HG03558 (cell line): Measurements from ENCODE around the gene KIAA0040.
A peak's percentile ranks its signal among the peaks of the same experiment; 100 is the strongest.

ENCODE experiments used
- ATAC-seq: cut with Tn5 transposase; IDR thresholded peaks from one replicate; pipeline ENCODE4 v1.9.1; 2021; ENCODE audit warnings: moderate number of reproducible peaks; ENCODE audit not compliant: unreplicated experiment; ENCODE audit errors: extremely low read depth

The KIAA0040 gene

GRCh38 chr1:175173531-175173930 lies 19.0 kb downstream of the KIAA0040 start:
- no peak for ATAC-seq

GRCh38 chr1:175172503-175172902 lies 20.1 kb downstream of the KIAA0040 start:
- no peak for ATAC-seq

- no peak for ATAC-seq
Measured at GRCh38 chr1:175171036-175171913, 21.3 kb downstream of the KIAA0040 start.

GRCh38 chr1:175169286-175170018 lies 23.1 kb downstream of the KIAA0040 start:
- ATAC-seq, result no peak

- no peak for ATAC-seq
Measured at GRCh38 chr1:175168782-175169181, 23.8 kb downstream of the KIAA0040 start.

DNA sequence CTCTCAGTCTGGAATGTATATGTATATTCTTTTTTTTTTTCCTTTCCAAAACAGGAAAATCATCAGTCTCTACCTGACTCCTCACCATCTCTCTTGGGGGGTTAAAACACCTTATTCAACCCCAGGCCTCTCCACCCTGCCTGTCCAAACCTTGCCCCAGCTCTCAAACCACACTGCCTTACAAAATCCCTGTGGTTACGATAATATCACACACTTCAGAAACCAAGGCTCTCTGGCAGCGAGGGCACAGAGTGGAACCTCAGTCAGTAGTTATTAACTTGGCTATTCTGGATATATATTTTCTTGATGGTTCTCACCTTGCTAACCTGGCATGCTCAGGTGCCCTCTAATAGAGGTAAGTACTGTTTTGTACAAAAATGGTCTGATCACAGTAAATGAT lies 24.7 kb downstream of the KIAA0040 start:
- no peak for ATAC-seq

- no peak for ATAC-seq
Measured at GRCh38 chr1:175166746-175167145, 25.8 kb downstream of the KIAA0040 start.

DNA sequence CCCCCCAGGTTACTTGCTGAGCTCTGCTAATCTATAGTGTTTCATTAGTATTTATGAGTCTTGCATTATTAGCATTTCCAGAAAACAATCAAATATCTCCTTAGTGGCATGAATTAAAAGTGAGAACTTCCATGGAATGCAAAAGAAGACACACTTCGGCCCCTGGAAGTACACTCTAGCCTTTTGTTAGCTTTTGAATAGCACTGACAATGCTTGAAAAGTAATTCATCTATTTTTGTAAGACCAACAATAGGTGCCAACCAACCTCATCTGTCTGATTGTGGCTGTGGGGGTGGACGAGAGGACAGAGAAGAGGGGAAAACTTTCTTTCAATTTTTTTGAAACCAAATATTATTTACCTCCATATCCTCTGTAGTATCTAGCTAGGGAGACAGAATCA lies 27.8 kb downstream of the KIAA0040 start:
- ATAC-seq, result no peak

GRCh38 chr1:175163702-175164101 lies 28.9 kb downstream of the KIAA0040 start:
- ATAC-seq, result no peak

DNA sequence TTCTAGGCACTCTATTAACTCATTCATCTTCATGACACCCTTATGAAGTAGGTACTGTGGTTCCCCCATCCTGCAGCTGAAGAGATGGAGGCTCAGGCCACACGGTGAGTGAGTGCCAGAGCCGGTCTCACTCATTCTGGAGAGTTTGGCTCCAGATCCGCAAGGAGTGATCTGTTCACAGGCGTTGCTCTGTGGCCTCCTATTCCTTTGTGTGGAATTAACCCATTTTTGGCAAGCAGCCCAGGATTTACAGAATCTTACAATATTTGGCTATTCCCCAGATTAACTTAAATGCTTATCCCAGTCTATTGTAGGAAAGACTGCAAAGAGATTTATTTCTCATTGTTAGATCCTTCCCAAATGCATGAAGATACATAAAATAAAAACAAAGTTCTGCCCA lies 29.6 kb downstream of the KIAA0040 start:
- ATAC-seq, result no peak

- no peak for ATAC-seq
Measured at GRCh38 chr1:175158170-175158591, 34.4 kb downstream of the KIAA0040 start.

- ATAC-seq, result no peak
Measured at GRCh38 chr1:175157200-175157599, 35.4 kb downstream of the KIAA0040 start.

DNA sequence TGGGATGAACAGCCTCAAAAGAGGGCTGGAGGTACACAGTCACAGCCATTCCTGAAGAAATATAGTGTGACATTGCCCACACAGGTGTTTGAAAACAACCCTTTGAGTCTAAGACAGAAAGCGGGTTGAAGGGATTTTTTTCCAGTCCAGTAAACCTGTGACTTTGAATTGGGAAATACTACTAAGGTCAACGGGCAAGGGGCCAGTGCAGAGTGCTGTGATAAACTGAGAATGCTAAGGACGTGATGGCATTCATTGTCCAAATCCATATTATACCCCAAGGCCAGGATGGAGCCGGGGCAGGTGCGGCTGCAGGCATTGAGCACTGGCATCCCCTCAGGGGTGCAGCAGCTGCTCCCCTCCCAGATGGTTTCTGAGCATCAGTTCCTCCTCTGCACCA lies 36.6 kb downstream of the KIAA0040 start:
- no peak for ATAC-seq

DNA sequence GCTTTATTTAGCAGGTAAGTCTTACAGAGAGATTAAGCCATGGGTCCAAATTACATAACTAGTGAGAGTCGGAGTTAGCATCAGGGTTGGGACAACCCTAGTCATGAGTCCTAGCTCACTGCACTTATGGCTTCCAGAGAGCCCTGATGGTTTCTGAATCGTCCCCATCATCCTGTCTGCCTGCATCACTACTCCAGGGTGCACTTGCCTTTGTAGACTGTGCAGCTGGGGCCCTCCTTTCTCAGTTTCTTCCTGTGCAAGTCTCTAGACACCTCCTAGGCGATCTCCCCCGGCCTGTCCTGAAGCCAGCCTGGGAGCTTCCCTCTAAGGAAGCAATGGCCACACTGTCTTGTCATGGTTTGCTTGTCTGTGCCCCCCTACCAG lies 37.1 kb downstream of the KIAA0040 start:
- no peak for ATAC-seq

- ATAC-seq, result no peak
Measured at GRCh38 chr1:175154629-175155472, 37.7 kb downstream of the KIAA0040 start.

DNA sequence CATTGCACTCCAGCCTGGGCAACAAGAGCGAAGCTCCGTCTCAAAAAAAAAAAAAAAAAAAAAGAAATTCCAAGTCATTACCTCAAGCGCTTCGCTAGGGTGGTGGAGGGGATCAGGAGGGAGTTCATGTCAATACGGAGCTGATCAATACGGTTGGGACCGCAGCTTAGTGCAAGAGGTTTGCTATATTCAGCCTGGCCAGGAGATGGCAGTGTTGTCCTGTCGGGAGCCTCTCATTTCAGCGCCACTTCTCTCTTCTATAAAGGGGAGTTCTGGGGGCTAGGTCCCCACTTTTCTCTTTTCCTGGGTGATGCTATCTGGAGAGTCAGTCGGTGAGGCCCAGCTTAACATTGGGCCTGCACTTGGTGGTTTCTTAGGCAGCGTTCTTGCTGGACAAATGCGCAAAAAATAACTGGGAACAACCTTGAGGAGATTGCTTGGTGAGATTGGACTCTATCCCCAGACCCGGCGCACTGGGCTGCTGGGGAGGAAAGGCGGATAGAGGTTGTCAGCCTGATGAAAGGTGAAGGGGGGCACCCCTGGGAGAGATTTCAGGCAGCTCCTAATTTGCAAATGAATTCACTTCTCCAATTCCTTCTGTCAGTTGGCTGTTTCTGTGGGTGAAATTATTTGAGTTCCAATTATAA lies 40.4 kb downstream of the KIAA0040 start:
- peak; percentile 45 for ATAC-seq

DNA sequence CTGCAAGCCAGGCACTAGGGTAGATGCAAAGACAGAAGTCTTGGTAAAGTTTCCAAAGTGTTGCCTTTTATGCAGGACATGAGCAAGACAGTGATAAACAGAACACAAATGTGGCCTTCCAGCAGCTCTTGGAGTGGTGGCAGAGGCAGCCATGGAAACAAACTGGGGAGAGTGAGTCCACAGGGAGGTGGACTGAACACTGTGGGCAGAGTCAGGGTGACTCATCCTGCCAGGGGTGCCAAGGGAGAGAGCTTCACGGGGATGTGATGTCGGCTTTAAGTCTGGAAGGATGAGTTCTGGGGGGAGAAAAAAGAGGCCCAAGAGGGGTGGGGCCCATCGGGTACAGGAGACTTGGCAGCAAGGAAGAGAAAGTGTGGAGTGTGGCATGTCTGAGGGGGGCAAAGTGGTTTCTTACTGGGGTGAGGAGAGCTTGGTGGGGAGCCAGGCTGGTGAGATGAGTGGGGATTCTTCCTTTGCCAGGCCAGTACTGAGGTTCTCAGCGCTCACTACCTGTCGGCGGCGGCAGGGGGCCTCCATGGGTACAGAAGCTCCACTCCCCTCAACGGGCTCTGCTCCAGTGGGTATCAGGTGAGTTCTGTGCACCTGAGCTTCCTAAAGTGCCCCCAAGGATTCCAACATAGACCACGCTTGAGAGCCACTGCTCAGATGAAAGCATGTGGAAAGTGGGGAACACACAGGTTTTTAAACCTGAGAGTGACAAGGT lies 41.8 kb downstream of the KIAA0040 start:
- ATAC-seq, result no peak

DNA sequence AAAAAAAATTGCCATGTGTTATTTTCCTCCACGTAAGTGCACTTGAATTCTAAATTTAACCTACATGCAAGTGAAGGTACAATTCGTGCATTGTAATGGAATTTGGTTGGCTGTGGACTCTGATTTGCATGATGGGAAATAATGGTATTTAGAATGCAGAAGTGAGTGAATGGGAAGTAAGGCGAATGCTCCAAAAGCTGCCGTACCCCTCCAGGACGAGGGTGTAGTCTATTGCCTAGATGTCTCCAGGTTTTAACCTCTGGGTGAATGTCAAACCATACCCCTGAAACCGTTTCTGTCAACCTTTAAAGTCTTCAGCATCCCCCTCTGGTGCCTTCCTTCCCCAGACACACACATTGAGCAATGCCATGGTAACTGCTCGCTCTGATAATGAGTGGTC lies 44.5 kb downstream of the KIAA0040 start:
- no peak for ATAC-seq

DNA sequence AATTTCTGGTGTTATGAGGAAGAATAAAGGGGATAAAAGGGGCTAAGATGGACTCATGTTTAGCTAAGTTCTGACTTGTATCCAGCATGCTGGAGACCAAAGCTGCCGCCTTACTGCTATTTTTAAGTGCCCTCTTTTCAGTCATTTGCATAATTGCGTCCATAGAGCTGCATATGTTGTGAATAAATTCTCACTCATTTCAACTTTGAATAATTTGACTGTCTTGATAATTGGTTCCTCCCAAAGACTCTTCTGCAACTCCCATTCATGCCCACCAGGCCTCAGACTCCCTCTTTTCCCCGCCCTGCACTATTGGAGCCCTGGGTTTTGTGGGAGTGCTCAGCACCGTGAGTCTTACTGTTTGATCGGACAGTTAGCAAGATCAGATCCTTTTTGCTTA lies 45.0 kb downstream of the KIAA0040 start:
- no peak for ATAC-seq
